Measurements from ENCODE around the gene ZGRF1. TPM values are rescaled to one million over a fixed set of nuclear protein-coding genes. Genes with fewer than 3 reads are reported as not detected.
"Not testable (repeated sequence)": the region's sequence is repeated elsewhere in the genome, so short reads cannot be mapped to it uniquely, and the experiment has no call there.

Gene ZGRF1
- total RNA-seq, 2 experiments from 2014 or later = 41.8 to 59.5 TPM

DNA sequence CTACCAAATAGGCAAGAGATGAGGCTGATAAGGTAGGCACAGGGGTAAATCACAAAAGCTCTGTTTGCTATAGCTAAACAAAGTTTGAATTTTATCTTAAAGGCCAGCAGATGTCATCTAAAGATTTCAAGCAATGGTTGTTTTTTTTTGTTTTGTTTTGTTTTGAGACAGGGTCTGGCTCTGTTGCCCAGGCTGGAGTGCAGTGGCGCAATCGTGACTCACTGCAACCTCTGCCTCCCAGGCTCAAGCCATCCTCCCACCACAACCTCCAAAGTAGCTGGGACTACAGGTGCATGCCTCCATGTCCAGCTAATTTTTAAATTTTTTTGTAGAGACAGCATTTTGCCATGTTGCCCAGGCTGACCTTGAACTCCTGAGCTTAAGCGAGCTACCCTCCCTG is 77.7 kb downstream of the ZGRF1 start:
- CTCF ChIA-PET = no interaction called here
- Mint-ChIP-seq H3K9me3 (ENCODE audit: low read depth) (no peaks in the 10 kb centered on the region), H3K27ac (no peak overlapping the region), H3K27me3 (no peaks in the 10 kb centered on the region), H3K36me3 (peaks cover 40% of the 10 kb centered on the region), H3K4me1 (peaks cover 8% of the 10 kb centered on the region), H3K4me3 (no peak overlapping the region)
- DNase-seq (no peak), ATAC-seq (no peak)

DNA sequence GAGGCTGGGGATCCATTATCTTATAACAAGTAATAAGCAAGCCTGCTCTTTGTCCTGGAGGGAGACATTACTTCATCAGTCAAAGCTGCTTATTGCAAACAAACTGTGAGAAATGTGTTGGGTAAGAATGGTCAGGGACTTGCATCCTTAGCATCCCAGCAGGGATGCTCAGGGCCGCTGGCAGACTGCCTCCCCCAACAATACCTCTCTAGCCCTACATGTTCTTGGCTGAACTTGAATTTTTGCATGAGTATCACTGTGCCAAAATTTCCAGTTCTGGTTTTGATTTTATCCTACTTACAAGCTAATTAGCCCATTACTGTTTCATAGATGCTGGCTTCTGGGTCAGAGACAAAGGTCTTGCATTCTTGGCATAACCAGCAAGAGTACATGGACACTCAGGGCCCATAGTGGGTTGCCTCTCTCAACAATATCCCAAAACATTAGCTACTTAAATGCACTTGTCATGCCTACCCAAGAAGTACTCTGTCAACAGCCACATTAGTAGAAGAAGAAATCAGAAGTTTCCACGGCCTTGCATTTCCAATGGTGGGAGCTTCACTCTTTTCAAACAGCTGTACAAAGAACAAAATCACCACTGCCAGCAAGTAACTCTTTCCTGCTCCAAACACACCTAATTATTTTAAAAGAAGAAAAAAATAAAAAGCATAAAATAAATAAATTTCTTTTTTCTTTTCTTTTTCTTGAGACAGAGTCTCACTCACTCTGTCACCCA is 78.9 kb downstream of the ZGRF1 start:
- Mint-ChIP-seq H3K4me1 (peaks cover 8% of the 10 kb centered on the region), H3K36me3 (peaks cover 42% of the 10 kb centered on the region), H3K27me3 (no peaks in the 10 kb centered on the region), H3K9me3 (ENCODE audit: low read depth) (no peaks in the 10 kb centered on the region), H3K4me3 (no peak overlapping the region), H3K27ac (no peak overlapping the region)
- DNase-seq (no peak), ATAC-seq (no peak)
- CTCF ChIA-PET = no interaction called here

DNA sequence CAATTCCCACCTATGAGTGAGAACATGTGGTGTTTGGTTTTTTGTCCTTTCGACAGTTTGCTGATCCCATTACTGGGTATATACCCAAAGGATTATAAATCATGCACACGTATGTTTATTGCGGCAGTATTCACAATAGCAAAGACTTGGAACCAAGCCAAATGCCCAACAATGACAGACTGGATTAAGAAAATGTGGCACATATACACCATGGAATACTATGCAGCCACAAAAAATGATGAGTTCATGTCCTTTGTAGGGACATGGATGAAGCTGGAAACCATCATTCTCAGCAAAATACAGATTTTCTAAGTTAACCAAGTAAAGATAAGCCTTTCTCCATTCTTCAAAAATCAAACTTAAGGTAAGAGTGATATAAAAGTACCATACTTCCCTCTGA is 82.4 kb downstream of the ZGRF1 start:
- H3K4me1 Mint-ChIP-seq; CTCF ChIA-PET; H3K27ac Mint-ChIP-seq; DNase-seq; H3K4me3 Mint-ChIP-seq; H3K27me3 Mint-ChIP-seq; ATAC-seq; H3K9me3 Mint-ChIP-seq (ENCODE audit: low read depth): not testable (repeated sequence)
- peaks cover 27% of the 10 kb centered on the region for H3K36me3 Mint-ChIP-seq

DNA sequence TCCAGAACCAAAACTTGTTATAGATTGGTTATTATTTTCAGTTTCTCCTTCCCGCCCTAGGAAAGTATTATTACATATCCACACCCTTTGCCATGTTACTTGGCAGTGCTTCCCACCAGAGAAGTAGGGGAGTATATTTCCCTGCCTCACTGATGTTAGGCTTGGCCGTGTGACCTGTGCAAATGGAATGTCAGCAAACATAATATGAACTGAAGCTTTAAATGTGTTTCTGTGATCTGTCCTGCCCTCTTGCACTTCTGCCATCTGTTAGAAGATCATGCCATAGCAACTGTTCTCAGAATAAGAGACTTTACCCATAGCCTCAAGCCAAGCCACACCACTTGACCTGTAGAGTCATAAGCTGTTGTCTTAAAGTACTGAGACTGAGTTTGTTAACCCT is 84.0 kb downstream of the ZGRF1 start:
- H3K9me3 Mint-ChIP-seq (ENCODE audit: low read depth) = no peaks in the 10 kb centered on the region
- no peak overlapping the region for H3K27ac Mint-ChIP-seq
- CTCF ChIA-PET = interaction anchor here (1.2 kb wide), 1 partner anchor 29 kb away, joined by 3 read pairs; no protein-coding TSS in a partner anchor
- DNase-seq = no peak
- H3K4me3 Mint-ChIP-seq = no peak overlapping the region
- no peak for ATAC-seq
- H3K36me3 Mint-ChIP-seq = peaks cover 20% of the 10 kb centered on the region
- no peaks in the 10 kb centered on the region for H3K27me3 Mint-ChIP-seq
- H3K4me1 Mint-ChIP-seq = no peaks in the 10 kb centered on the region

DNA sequence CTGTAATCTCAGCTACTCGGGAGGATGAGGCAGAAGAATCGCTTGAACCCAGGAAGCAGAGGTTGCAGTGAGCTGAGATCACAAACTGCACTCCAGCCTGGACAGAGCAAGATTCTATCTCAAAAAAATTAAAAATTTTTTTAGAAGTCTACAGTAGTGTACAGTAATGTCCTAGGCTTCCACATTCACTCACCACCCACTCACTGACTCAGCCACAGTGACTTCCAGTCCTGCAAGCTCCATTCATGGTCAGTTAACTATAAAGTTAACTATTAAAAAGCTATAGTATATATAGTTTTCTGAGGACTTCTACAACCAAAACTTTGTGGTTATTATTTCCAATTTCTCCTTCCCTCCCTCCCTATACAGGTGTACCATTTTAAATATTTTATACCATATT is 86.0 kb downstream of the ZGRF1 start:
- Mint-ChIP-seq H3K4me3 (no peak overlapping the region), H3K27ac (no peak overlapping the region), H3K36me3 (peaks cover 19% of the 10 kb centered on the region), H3K9me3 (ENCODE audit: low read depth) (no peaks in the 10 kb centered on the region), H3K27me3 (no peaks in the 10 kb centered on the region), H3K4me1 (no peaks in the 10 kb centered on the region)
- DNase-seq (no peak), ATAC-seq (no peak)
- CTCF ChIA-PET = no interaction called here

DNA sequence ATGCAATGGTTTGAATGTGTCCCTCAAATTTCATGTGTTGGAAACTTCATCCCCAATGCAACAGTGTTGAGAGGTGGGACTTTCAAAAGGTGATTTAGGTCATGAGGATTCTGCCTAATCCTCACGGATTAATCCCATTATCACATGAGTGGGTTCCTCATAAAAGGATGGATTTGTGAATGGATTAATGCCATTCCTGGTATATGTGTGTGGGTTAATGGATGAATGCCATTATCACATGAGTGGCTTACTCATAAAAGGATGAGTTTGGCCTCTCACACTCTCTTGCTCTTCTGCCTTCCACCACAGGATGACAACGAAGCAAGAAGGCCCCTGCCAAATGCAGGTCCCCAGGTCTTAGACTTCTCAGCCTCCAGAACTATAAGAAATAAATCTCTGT is 90.2 kb downstream of the ZGRF1 start:
- no peaks in the 10 kb centered on the region for H3K4me1 Mint-ChIP-seq
- ATAC-seq (no peak), DNase-seq (no peak)
- H3K27me3 Mint-ChIP-seq = no peaks in the 10 kb centered on the region
- CTCF ChIA-PET = no interaction called here
- H3K36me3 Mint-ChIP-seq = peaks cover 15% of the 10 kb centered on the region
- no peak overlapping the region for H3K4me3 Mint-ChIP-seq
- H3K9me3 Mint-ChIP-seq (ENCODE audit: low read depth) = no peaks in the 10 kb centered on the region
- no peak overlapping the region for H3K27ac Mint-ChIP-seq

DNA sequence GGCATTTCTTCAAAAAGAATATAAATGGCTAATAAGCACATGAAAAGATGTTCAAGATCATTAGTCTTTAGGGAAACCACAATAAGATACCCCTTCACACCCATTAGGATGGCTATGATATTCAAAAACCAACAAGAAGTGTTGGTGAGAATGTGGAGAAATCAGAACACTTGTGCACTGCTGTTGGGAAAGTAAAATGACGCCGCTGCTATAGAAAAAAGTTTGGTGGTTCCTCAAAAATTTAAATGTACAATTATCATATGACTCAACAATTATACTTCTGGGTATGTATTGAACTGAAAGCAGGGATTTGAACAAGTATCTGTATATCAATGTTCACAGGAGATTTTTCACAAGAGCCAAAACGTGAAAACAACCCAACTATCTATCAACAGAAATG is 91.4 kb downstream of the ZGRF1 start:
- ATAC-seq (no peak), DNase-seq (no peak)
- Mint-ChIP-seq H3K27me3 (no peaks in the 10 kb centered on the region), H3K9me3 (ENCODE audit: low read depth) (no peaks in the 10 kb centered on the region), H3K36me3 (peaks cover 16% of the 10 kb centered on the region), H3K4me3 (no peak overlapping the region), H3K4me1 (no peaks in the 10 kb centered on the region), H3K27ac (no peak overlapping the region)
- CTCF ChIA-PET = no interaction called here

DNA sequence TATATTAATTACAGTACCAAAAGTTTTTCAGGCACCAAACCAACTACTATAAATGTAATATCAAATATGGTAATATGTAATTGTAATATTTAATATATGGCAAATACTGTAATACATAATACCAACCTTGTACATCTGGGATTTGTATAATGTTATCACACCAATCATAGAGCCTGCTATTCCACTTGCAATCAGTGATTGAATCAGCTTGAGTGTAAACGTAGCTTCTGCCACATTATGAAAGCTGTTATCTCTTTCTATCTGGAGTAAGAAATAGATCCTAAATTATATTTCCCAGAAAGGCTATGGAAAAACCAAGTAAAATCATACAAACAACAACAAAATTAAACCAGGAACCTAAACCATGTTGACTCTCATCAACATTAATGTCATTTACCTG is 96.0 kb downstream of the ZGRF1 start:
- Mint-ChIP-seq H3K36me3 (peaks cover 21% of the 10 kb centered on the region), H3K27me3 (no peaks in the 10 kb centered on the region), H3K4me1 (no peaks in the 10 kb centered on the region), H3K9me3 (ENCODE audit: low read depth) (no peaks in the 10 kb centered on the region), H3K4me3 (no peak overlapping the region), H3K27ac (no peak overlapping the region)
- no peak for ATAC-seq
- CTCF ChIA-PET = interaction anchor here (1.1 kb wide), 1 partner anchor 16 kb away, joined by 5 read pairs; no protein-coding TSS in a partner anchor
- no peak for DNase-seq

DNA sequence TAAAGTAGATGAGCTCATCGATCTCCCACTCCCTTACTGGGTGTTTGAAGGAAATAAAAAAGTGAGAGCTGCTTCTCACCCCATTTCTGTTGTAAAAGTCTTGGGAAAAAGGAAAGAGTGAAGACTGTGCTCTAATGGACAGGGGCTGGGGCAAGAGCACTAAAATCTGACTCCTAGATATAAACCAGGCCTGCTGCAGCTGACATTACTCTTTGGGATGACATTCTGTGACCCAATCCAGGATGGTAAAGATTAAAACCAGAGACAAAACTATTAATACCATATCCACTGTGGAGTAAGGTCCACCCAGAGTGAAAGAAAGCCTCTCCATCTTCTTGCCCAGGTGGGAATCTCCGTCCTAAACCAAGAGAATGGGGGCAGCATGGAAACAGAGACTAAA is 100.6 kb downstream of the ZGRF1 start:
- no peak overlapping the region for H3K27ac Mint-ChIP-seq
- no peaks in the 10 kb centered on the region for H3K9me3 Mint-ChIP-seq (ENCODE audit: low read depth)
- H3K27me3 Mint-ChIP-seq = peaks cover under 1% of the 10 kb centered on the region
- H3K4me1 Mint-ChIP-seq = no peaks in the 10 kb centered on the region
- no peak for ATAC-seq
- DNase-seq = no peak
- peaks cover 9% of the 10 kb centered on the region for H3K36me3 Mint-ChIP-seq
- no peak overlapping the region for H3K4me3 Mint-ChIP-seq
- CTCF ChIA-PET = interaction anchor here (1.3 to 1.8 kb wide), 3 partner anchors 12 to 214 kb away, joined by 3 to 8 read pairs (median 4); no protein-coding TSS in a partner anchor

DNA sequence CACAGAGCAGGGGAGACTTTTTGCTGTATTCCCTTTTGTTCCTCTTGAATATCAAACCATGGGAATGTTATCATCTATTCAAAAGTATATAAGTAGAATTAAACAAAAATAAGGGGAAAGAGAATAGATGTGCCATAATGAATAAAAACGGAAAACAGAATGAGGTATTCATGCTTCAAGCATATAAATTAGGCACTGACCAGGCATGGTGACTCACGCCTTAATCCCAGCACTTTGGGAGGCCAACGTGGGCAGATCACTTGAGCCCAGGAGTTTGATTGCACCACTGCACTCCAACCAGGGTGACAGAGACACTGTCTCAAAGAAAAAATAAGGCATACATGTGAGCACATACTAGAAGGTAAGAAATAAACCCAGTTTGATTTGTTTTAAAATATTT is 104.4 kb downstream of the ZGRF1 start:
- CTCF ChIA-PET = interaction anchor here (1.8 kb wide), 1 partner anchor 8 kb away, joined by 6 read pairs; no protein-coding TSS in a partner anchor
- Mint-ChIP-seq H3K27ac (no peak overlapping the region), H3K27me3 (peaks cover 9% of the 10 kb centered on the region), H3K9me3 (ENCODE audit: low read depth) (no peaks in the 10 kb centered on the region), H3K36me3 (no peaks in the 10 kb centered on the region), H3K4me3 (no peak overlapping the region), H3K4me1 (no peaks in the 10 kb centered on the region)
- ATAC-seq = no peak
- DNase-seq = no peak

DNA sequence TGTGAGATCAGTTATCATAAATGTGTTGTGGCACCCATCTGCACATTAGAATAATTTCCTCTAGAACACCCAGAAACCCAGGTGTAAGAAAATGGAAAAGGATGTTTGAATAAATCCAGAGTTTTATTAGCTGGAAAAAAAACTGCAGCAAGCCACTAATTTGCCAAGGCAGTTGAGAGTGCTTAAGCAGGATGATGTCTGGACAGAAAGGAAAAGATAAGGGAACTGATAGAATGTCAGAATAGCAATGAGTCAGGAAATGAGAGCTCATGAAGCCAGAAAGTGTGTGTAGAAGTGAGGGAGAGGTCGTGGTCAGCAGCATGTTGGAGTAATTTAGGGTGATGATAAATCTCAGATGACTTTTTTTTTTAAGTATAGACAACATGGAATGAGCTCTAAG is 105.6 kb downstream of the ZGRF1 start:
- no peak overlapping the region for H3K4me3 Mint-ChIP-seq
- no peak for DNase-seq
- H3K36me3 Mint-ChIP-seq = no peaks in the 10 kb centered on the region
- no peak for ATAC-seq
- no peak overlapping the region for H3K27ac Mint-ChIP-seq
- CTCF ChIA-PET = interaction anchor here (0.8 to 1.2 kb wide), 2 partner anchors 31 to 234 kb away, joined by 3 read pairs; no protein-coding TSS in a partner anchor
- no peaks in the 10 kb centered on the region for H3K9me3 Mint-ChIP-seq (ENCODE audit: low read depth)
- H3K4me1 Mint-ChIP-seq = no peaks in the 10 kb centered on the region
- peaks cover 17% of the 10 kb centered on the region for H3K27me3 Mint-ChIP-seq

DNA sequence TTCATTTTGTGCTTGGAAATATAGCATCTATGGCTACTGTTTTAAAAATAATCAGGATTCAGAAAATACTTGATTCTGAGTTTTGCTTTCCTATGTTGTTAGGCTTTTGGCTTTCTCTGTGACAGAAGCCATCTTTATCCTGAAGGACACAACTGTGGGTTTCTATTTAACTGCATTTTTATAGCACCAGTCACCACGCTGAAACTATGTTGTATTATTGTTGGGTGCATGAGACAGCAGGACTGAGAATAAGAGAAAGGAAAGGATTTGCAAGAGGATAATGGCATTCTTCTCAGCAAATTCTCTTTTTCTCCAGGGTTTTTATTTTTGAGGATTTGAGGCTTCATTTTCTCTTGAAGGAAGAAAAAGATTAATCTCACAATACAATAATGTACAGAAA is 110.6 kb downstream of the ZGRF1 start:
- ATAC-seq (no peak), DNase-seq (no peak)
- CTCF ChIA-PET = no interaction called here
- no peaks in the 10 kb centered on the region for H3K9me3 Mint-ChIP-seq (ENCODE audit: low read depth)
- no peak overlapping the region for H3K27ac Mint-ChIP-seq
- no peak overlapping the region for H3K4me3 Mint-ChIP-seq
- H3K4me1 Mint-ChIP-seq = peaks cover 20% of the 10 kb centered on the region
- no peaks in the 10 kb centered on the region for H3K36me3 Mint-ChIP-seq
- H3K27me3 Mint-ChIP-seq = peaks cover 58% of the 10 kb centered on the region

DNA sequence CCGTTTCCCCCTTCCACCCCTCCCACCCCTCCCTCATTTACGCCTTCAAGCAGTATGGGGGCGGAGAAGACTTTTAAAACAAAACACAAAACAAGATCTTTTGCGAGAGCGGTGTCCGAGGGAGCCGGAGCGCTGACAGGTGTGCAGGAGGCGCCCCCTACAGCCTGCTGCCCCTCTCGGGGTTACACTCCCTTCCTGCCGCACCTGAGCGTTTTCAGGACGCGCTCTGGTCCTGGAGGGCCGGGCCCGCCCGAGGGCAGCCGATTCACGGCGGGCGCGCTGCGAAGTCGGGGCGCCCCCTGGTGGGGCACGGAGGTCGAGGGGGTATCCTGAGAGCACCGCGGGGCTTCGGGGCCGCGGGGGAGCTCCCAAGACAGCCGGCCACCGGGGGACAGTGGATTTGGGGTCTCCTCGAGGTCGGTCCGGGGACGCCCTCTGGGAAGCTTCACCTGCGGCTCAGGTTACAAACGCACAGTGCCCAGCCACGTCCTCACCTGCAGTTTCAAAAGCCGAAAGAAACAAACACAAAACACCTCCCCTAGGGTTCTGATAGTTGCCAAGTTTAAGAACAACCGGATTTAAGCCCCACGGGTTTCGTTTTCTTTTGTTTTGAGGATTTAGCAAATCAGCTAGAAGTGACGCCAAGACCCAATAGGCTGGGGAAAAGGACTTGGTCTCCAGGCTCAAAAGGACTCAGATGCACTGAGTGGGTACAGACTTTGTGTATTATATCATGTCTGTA is 112.8 kb downstream of the ZGRF1 start:
- Mint-ChIP-seq H3K36me3 (no peaks in the 10 kb centered on the region), H3K4me1 (peaks cover 37% of the 10 kb centered on the region), H3K4me3 (peak overlapping the region; percentile 69), H3K27me3 (peaks cover 75% of the 10 kb centered on the region), H3K27ac (no peak overlapping the region), H3K9me3 (ENCODE audit: low read depth) (no peaks in the 10 kb centered on the region)
- CTCF ChIA-PET = interaction anchor here (0.6 to 5.4 kb wide), 27 partner anchors 8 to 463 kb away, joined by 3 to 74 read pairs (median 4); partner anchors contain the start of gene NEUROG2
- peak; percentile 89 for ATAC-seq
- DNase-seq = peak; percentile 84

Measured in activated CD8-positive, alpha-beta memory T cell treated with anti-CD3 and anti-CD28 coated beads, Interleukin-2, amount 10 ng/mL, durations not matched to agents 7 days and 5 days (primary cell).